Glomerular visceral epithelial cell (primary cell): ENCODE results near the gene DBN1.
A peak's percentile ranks its signal among the peaks of the same experiment; 100 is the strongest.

Source experiments
- DNase-seq: peaks from one replicate; pipeline ENCODE4 v3.0.0-alpha.2; 2016; ENCODE audit errors: extremely low spot score

DBN1 gene

DNA sequence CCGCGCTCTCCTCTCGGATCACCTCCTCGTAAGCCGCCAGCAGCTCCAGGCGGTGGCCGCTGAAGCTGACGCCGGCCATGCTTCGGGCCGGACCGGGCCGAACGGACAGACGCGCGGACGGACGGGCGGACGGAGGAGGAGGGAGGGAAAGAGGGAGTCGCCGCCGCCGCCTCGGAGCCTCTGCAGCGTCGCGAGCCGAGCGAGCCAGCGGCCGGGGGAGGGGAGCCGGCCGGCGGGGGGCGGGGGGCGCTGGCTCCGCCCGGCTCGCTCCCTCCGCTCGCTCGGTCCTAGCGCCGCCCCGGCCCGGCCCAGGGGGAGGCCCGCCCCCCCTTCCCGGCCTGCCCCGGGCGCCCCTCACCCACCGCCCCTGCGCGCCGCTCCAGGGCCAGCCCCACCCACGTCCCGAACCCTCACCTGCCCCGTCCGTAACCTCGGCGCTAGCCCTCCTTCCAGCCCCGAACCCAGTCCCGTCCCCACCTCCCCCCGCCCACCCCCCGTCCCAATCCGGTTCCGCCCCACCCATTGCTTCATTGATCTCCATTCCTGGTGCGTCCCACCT is at the start of gene DBN1:
DBN1 (minus strand) TSS at position 192 of the 559 bp plus-strand sequence; CDS start at position 79, 113 bp downstream.
- DNase-seq = peak; percentile 81

DNA sequence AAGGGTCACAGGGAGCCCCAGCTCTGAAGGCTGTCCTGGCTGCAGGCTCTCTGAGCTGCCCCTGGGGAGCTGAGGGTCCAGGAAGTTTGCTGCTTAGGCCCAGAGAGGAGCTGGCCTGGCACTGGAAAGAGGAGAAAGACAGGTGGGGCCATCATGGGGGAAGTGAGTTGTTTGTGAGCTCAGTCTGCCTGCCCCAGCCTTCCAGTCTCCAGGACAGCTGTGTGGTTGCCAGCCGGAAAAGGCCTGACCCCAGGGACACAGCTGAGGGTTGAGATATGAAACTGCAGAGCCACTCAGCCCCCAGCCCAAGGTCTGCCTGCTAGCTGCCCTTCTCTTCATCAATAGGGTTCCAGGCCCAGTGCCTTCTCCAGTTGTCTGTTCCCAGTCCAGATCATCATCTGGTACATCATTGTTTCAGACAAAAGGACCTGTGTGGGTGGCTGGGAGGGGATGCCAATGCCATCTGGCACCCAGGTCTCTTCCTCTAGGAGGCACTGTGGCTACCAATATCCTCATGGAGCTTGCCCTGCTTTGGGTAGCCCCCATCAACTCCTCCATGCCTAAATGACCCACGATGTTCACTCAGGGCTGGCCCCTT is 47.6 kb upstream of the DBN1 start:
- no peak for DNase-seq

DNA sequence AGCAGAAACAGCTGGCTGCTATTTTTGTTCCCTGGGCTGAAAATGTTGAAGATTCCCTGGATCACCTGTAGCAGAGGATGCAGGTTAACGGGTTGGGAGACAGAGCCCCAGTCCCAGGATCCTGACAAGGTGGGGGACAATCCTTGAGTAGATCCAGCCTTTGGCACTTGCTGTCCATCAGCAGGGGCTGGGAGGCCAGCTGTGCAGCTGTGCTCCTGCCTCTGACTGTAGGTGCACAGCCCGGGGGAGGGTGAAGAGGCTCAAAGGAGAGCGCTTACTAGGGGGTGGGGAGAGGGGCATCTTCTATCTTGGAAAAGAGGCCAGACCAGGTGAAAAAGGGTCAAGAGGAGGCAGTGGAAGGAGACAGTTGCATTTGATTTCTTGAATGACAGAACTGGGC is 46.8 kb upstream of the DBN1 start:
- DNase-seq = no peak

DNA sequence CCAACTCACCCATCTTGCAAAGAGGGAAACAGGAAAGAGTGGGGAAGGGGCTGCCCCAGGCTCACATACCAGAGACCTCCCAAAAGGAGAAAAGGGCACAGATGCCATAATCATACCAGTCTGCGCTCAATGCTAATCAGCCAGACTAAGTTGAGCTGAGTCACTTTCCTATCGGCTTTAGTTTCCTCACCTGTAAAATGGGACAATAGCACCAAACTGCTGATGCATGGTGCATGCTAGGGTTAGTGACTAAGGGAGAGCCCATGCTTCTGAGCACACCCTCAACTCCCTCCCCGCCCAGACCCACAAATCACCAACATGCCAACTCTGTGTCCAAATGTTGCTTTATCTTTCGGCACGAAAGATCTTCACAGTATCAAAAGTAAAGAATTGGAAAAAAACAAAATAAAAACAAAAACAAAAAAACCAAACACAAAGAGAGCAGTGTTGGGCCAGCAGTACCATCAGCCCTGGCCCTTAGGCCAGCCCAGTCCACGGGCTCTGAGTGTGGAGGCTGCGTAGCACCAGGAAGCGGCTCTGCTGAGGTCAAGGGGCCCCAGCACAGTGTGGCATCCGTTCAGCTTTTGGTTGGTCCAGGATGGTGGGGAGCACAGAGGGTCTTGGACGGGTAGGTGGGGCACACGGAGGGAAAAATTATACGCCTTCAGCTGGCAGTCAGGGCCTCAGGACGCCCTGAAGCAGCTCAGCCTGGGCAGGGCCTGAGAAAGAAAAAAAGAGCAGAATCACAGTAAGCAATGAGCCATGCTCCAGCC is 46.2 kb upstream of the DBN1 start:
- no peak for DNase-seq

DNA sequence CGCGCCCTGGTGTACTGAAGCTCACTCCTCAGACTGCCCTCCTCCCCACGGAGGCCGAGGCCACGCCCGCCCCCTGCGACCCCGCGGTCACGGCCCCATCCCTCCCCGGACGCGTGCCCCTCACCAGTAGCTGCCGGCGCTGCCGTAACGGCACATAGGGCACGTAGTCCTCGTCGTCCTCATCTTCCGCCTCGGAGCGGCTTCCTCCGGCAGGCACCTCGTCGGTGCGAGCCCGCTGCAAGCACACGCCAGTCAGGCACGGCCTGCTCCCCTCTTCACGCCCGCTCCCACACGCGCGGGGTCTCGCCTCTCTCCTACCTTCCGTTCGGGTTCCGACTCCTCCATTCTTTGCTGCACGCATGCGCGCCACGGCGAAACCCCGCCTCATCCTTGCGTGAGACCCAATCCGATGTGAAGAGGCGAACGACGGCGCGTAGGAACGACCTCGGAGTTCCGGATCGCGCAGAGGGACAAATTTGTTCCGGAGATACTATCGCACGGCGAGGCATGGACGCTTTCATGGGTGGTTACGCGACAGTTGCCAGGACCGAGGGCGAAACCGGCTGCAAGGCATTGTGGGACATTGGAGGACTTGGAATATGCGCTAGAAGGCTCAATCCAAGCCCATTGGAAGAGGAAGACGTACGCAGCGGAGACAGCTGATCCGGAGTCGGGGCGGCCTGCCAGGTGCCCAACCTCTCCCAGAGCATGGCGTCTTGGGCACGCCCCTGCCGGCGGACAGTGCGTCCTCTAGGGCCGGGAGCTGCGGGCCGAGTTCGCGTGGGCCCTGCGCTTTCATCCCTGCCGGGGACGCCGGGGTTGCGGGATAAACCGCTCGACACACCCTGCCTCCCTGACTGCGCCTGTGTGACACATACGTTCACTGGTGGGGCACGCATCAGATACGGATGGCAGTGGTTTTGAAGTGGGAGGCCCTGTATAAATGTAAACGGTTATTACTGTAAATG is 43.5 kb upstream of the DBN1 start, which contains the start of gene DDX41:
DDX41 (minus strand) TSS at position 361 of the 968 bp plus-strand sequence; CDS start at position 345, 16 bp downstream.
- DNase-seq = peak; percentile 99

DNA sequence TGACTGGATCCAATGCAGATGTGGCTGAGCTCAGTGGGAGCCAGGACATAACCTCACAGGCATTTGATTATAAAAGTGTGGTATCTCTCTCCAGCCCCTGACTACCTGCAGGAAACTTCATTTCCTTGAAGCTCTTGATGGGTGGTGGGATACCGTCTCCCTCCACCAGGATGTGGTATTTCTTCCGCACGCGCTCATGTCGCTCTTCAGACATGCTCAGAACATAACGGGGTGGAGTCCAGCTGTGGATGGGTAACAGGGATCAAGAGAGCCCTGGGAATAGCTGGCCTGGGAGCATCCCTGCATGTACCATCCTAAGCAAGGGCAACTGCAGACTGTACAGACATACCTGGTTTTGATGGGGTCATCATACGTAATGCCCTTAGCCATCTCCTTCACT is 42.1 kb upstream of the DBN1 start:
- no peak for DNase-seq

DNA sequence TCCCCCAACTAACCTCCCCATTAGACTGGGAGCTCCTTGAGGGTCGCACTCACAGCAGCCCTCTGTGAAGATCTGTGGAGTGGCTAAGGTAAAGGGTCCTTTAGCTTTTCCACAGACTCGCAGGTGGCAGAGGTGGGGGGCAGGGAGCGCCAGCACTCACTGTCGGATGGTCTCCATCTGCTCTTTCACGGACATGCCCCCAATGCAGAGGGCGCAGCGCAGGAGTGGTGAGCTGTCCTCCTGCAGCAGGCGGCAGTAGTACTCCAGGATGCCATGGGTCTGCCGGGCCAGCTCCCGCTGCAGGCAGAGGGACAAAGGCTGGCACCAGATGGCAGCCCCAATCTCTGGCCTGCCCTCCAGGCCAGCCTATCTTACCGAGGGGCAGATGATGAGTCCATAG is 41.1 kb upstream of the DBN1 start:
- DNase-seq = no peak

DNA sequence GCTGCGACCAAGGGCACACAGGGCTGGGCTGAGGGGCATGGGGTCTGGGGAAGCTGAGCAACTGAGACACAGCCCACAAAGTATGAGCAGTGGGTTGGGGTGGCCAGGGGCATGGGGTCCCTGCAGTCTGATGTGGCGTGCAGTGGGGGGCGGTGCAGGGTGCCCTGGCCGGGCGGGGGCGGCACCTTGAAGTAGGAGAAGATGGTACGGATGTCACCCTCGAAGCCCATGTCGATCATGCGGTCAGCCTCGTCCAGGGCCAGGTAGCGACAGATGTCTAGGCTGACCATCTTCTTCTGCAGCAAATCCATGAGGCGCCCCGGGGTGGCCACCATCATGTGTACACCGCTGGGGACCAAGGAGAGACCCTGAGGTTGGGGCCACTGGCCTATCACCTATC is 40.1 kb upstream of the DBN1 start:
- DNase-seq = no peak

DNA sequence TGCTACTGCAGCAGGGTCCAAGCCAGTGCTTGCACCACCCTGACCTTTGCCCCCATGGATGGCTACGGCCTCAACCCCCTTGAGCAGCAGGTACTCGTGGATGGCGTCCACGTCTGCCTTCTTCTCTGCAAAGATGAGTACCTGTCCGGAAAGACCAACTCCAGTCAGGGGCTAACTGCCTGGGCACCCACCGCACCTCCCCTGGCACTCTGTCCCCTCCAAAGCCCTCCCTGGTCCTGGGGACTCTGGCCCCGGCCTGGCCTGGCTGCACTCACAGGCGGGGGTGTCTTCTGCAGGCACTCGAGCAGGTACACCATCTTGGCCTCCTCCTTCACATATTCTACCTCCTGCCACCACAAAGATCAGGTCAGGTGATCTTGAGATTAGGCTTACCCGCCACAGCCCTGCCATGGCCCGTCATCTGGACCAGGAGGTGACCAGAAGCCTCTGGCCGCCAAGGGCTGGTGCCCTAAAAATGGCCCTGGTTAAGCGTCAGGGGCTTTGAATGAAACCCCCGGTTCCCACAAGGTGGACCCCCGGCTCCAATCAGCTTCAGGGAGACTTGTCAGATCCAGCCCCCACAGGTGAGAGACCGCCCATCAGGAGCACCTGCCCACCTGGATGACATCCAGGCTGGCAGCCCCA is 39.4 kb upstream of the DBN1 start:
- DNase-seq = no peak

DNA sequence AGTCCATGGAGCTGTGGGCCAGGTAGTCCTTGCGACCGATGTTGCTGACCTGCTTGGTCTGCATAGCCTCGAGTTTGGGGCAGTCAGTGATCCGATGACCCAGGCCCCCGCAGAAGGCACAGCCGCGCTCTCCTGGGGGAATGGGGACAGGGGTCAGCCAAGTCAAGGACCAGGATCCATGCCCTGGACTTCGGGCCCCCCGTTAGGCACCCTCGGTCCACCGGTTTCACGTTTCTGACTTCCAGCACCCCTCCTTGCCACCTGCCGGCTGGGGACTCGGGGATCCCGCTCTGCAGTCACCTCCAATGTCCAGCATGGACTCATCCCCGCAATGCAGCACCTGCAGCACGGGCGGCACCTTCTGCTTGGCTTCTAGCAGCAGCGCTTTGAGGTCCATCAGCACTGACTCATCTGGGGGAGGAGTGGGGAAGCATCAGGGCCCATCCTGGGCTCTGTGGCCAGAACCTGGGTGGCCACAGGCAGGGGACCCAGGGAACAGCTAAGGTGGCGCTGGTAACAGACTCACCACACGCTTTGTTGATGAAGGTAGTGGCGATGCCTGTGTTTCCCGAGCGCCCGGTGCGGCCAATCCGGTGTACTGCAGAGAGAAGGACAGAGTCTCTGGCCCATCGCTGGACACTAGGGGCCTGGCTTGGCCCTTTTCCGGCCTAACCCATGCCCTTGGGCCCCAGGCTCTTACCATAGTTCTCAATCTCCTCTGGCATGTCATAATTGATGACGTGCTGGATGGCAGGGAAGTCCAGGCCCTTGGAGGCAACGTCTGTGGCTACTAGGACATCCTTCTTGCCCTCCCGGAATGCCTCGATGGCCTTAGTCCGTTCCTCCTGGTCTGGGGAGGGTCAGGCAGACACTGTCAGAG is 38.6 kb upstream of the DBN1 start:
- DNase-seq = no peak

DNA sequence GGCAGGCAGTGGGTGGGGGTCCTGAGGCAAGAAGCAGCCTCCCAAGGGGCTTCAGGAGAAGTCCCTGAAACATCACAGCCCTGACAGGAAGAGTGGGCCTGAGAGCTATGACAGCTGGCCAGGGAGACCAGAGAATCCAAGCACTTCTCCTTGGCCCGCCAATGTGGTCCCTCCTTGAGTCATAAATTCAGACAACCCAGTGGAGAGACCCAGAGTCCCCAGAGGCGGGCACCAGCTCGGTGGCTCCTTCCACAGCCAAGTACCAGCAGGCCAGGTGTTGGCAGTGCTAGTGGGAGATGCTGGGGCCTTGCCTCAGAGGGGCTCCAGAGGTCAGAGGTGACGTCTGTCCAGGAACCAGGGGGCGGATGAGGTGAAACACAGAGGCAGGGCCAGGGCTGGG is 37.7 kb upstream of the DBN1 start:
- no peak for DNase-seq

DNA sequence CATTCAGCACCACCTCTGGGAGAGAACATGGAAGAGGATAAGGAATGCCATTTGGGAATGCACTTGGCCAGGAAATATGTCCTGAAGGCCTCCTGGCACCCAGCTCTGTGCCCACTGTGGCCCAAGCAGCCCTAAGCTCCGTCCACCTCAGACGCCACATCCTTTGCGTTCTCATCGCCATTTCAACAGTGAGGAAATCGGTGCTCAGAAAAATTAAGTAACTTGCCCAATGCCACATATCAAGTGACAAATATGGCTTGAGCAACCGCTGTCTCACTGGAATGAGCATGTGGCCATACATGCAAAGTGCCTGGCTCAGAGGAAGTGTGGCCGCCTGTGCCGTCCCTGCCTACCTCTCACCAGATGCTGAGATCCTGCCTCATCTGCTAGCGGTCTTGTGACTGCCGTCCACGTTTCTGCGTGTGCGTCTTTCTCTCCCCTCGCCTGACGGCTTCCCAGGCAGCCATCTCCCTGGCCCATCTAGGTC is 37.2 kb upstream of the DBN1 start:
- no peak for DNase-seq

DNA sequence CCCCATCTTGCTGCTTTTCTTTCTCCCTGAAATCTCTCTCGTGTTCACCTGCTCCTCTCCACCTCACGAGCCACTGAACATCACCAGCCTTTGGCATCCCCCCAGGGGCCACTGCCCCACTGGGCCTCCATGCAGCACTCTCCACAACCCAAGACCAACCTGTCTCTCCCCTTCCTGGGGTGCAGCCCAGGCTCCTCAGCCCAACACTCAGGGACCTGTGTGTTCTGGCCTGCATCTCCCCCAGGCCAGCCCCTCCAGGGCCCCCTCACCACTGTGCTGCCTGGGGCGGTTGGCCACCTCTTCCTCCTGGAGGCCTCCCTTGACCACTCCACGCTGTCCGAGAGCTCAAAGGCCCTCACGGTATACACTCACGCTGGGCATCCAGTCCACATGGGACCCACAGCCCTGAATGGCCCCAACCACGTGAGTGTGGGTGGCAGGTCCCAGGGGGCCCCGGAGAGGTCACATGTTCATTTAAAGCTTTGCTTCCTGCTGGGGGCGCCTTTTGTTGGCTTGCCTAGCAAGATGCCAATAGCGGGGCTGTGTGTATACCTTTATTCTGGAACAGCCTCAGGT is 36.6 kb upstream of the DBN1 start:
- DNase-seq = no peak

DNA sequence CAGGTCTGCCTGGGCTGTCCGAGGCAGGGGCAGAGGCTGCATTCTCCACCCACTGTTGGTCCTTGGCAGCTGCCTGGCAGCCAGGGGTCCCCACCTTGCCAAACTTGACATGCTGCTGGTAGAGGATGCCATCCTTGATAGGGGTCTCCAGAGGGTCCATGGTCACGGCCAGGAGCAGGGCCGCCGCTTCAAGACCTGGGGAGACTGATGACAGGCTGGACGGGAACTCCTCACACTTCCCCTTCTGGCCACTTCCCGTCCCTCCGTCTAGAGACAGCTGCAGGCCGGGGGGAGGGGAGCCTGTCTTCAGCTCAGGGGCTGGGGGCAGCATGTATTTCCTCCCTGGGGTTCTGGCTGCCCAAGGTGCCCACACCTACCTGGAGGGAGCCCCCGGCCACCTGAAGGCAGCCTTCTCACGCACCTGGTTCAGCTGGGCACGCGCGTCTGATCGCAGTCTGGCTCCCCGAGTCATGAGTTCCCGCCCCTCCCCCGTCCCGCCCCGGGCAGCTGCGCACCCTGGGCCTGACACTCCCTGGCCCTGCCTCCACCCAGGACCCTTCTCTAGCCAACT is 36.0 kb upstream of the DBN1 start, which contains the start of gene DOK3:
DOK3 (minus strand) TSS at position 446 of the 571 bp plus-strand sequence; CDS start at position 160, 286 bp downstream.
- DNase-seq = no peak

DNA sequence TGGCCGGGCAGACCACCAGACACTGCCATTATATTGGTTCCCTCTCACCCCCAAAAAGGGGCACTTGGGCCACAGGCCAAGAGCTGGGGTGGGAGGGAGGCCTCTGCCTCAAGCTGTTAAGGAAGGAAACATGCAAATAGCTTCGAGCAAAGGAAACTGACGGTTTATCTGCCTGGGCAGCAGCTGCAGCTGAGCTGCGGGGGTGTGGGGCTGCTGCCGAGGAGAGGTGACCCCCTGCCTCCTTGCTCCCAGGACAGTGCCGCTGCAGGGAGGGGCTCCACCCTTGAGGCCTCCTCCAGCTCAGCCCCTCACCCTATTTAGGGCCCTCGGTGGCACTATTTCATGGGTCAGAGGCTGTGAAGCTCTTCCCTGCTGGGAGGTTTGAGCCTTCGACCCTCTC is 35.4 kb upstream of the DBN1 start:
- DNase-seq = no peak

DNA sequence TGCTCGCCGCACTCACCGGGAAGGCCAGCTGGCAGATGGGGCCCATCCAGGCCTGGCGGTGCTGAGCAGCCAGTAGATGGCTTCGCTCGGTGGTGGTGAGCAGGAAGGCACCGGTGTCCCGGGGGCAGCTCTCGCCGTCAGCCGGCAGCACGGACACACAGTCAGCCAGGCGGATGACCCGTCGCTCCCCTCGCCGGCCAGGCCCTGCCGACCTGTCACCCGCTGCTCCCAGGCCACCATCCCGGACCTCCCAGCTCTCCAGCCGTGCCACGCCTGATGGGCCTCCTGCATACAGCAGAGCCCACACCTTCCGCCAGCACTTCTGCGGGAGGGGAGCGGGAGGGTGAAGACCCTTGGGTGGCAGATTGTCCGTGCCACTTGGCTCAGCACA is 34.8 kb upstream of the DBN1 start:
- DNase-seq = no peak

DNA sequence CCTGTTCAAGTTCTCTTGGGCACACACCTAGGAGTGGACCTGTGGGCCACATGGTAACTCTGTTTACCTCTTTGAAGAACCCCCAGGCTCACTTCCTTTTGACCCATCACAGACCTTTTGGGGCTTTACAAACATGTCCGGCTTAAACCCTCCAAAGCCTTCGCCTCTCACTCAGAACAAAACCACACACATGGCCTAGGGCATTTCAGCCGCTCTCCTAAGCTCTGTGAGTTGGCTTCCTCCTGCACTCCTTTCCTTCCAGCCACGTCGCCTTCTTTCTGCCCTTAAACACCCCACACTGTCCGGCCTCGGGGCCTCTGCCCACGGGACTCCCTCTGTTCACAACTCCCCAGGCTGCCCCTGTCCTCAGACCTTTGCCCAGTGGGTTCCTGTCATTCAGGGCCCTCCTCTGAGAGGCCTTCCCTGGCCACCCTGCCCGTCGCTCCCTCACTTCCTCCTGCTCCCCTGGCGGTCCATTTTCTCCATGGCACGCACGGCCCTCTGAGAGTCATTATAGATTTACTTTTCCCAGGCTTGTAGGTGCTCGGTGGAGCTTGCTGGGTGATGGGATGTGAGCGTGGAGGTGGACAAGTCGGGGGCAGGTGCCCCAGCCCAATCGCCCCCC is 34.3 kb upstream of the DBN1 start:
- no peak for DNase-seq

DNA sequence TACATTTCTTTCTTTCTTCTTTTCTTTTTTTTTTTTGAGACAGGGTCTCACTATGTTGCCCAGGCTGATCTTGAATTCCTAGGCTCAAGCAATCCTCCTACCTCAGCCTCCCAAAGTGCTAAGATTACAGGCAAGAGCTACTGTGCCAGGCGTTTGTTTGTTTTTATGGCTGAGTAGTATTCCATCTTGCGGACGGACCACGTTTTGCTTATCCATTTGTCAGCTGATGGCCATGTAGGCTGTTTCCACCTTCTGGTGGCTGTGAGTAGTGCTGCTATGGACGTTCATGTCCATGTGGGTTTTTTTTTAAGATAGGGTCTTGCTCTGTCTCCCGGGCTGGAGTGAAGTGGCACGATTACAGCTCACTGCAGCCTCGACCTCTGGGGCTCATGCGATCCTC is 33.7 kb upstream of the DBN1 start:
- DNase-seq = no peak

DNA sequence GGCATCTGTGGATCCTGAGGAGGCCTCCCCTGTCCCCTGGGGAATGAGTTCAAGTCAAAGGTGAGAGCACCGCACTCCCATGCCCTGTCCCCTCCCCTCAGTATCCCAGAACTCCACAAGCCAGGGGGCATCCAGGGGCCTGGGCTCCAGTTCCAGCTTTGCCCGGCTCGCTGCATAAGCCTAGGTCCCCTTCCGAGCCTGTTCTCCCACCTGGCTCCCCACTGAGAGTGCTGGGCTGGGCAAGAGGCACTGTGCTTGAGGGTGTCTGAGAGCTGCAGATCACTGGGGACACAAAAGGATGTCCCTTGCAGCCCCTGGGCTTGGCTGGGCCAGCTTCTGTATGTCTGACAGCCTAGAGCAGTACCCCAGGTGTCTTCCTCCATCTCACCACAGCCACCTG is 31.6 kb upstream of the DBN1 start:
- no peak for DNase-seq
